ENCODE measurements around the gene MON1B.
"Not testable (repeated sequence)": the region's sequence is repeated elsewhere in the genome, so short reads cannot be mapped to it uniquely, and the experiment has no call there.

MON1B gene

GRCh38 chr16:77242471-77242870, 51.5 kb downstream of the MON1B start:
- DNase-seq (ENCODE audit: low read depth in 2 of 2, low spot score in 1 of 2): not testable (repeated sequence)

GRCh38 chr16:77246150-77246549, 55.2 kb downstream of the MON1B start:
- DNase-seq (ENCODE audit: low read depth in 2 of 2, low spot score in 1 of 2): no peak

DNA sequence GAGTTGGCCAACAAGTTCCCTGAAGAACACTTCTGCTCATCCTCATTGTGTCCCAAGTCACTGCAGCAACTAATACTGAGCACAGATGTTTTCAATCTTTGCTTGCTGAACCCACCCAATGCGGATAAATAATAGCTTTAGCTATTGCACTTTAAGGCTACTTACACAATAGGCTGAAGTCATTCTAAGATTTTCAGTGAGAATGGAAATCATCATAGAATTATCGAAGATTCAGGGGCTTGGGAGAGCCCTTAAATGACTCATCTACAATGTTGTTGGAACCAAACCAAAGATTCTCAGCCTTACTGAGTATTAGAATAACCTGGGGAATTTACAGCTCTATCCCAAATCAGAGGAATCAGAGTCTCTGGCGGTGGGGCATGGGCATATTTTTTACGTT, 59.4 kb downstream of the MON1B start:
- DNase-seq (ENCODE audit: low read depth in 2 of 2, low spot score in 1 of 2): no peak

All from stimulated activated CD8-positive, alpha-beta memory T cell treated with anti-CD3 and anti-CD28 coated beads, Interleukin-4, amount 100 ng/mL, for 4 hours (primary cell).